ENCODE data around the gene SOCS2.
"Not testable (repeated sequence)": the region's sequence is repeated elsewhere in the genome, so short reads cannot be mapped to it uniquely, and the experiment has no call there.

The SOCS2 gene

DNA sequence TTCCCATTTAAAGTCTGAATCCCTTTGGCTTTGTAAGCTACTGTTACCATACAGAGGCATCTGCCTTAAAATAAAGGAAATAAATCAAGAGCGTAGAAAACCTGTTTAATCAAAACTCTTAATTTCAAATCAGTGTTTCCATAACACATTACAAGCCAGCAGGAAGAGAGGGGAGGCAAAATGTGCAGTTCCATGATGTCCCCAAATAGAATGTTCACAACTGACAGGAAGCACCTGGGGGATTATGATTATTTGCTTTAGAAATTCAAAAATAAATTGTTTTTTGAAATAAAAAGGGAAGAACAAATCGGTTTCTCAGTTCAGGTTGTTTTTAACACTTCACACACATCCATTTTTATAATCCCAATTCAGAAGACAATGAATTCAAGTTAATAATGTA lies 21.4 kb downstream of the SOCS2 start:
- no peak for DNase-seq (ENCODE audit: low spot score)

DNA sequence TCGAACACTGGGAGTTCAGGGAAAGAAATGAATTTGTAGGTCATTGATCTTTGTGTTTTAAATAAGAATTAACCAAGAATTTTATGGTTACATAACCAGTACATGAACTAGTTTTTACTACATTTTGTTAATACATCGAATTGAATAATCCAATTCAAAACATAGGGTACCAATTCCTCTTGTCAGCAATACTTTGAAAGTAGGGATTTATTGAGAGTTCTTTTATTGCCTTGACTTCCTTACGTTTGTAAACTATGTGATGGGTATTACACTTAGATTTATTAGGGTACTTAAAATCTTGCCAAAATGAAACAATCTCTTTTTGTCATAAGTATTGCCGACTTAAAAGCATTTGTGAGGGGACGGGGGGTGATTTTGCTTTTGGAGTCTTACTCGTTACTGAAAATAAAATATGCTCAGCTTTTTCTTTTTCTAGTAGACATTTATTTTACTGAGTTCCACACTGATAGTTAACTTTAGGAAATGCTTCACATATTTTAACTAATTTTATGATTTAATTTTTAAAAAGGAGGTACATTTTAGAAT lies 22.4 kb downstream of the SOCS2 start:
- no peak for DNase-seq (ENCODE audit: low spot score)

DNA sequence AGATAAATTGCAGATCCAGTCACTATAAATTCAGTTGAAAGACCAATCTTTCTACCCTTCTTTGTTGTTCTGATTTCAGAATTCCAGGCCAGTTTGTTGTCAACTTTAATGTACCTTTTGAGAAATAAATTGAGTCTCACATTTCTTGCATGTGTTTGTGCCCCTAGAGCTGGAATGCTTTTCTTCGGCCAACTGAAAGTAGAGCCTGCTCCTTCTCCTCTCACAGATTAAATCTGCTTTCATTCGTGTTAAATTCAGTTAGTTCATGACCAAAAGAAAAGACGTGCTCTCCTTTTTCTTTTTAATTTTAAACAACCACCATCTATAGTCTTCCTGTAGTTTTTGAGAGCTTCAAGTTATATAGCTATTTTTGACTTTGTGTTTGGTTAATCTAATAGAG lies 22.9 kb downstream of the SOCS2 start:
- no peak for DNase-seq (ENCODE audit: low spot score)

DNA sequence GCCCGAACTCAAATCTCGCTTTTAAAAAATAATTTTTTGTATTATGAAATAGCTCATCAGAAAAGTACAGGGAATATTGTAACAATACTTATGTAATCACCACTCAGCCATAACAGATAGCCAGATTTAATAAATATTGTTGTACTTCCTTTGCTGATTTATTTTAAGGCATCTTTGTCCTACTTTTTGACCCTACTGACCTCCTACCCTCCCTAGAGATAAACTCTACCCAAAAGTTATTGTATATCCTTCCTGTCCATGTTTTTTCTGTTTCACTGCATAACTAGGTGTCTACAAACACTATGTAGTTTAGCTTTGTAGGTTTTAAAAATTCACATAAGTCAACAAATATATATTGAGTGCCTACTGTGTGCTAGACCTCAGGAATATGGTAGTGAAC lies 25.1 kb downstream of the SOCS2 start:
- no peak for DNase-seq (ENCODE audit: low spot score)

DNA sequence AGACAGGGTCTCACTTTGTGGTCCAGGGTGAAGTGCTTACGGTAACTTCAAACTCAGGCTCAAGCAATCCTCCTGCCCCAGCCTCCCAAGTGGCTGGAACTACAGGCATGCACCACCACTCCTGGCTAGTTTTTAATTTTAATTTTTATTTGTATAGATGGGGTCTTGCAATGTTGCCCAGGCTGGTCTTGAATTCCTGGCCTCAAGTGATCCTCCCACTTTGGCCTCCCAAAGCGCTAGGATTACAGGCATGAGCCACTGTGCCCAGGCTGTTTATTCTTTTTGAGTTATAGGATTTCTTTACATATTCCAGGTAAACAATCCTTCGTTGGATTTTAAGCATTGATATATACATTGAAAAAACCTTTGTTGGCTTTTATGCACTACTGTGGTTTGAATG lies 26.7 kb downstream of the SOCS2 start:
- no peak for DNase-seq (ENCODE audit: low spot score)

DNA sequence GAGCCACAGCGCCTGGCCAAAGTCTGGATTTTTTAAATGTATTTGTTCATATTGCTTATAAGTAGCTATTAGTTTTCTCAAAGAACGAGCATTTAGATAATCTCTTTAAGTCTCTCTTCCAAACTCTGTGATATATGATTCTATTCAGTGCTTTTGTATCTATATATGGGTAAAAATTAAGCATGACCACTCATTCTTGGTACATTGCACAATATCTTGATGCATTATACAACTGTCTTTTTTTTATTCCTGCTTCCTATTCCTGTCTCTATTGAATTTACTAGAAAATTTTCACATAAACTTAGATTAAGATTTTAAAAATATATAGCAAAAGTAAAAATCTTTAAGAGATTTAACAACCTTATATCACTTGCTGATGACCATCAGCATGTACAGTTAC lies 29.1 kb downstream of the SOCS2 start:
- no peak for DNase-seq (ENCODE audit: low spot score)

DNA sequence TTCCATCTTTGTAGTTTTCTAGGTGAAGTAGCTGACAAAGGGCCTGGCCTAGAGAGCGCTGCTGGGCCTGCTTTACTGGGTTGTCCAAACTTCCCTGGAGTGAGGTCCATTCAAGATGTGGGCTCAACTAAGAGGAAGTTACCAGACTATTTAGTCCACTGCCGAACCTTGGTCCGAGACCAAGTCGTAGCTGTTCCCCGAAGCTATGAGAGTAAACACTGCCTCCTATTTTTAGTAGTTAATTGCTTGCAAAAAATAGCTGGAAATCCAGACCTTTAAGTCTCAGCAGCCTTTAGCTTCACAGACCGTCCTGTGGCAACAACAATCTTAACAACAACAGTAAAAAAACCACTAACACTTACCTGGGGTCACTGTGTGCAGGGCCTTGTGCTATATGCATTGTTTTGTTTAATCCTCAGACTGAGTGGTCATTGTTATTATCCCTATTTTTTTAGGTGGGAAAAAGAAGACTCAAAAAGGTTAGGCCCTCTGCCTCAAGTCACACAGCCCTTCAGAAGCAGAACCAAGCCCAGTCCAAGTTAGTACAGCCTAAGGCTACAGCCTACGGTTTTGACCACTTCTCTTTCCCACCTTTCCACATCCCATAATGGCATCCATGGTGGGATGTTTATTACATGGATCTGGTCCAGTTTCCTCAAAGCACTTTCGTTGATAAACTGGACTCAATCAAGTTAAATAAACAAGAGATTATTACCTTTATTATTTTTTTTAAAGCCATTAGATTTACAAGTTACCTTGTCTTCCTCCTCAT lies 30.6 kb downstream of the SOCS2 start:
- no peak for DNase-seq (ENCODE audit: low spot score)

DNA sequence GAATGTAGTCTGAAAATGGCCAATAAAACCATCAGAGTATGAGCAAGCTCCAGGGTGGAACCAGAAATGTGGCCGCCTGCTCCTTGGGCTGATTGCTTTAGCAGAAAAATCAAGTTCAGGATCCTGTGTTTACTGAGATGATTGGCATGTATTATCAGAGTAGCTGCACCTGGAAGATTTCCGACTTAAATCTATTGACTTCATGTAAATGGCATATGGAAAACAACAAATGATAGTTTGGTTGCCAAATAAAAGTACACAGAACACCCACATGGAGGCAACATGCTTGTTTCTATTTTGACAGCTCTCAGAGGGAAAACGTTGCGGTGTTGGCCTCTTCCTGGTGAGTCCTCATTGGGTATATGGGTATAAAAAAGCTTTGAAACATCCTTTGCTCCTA lies 31.3 kb downstream of the SOCS2 start:
- DNase-seq (ENCODE audit: low spot score): no peak

DNA sequence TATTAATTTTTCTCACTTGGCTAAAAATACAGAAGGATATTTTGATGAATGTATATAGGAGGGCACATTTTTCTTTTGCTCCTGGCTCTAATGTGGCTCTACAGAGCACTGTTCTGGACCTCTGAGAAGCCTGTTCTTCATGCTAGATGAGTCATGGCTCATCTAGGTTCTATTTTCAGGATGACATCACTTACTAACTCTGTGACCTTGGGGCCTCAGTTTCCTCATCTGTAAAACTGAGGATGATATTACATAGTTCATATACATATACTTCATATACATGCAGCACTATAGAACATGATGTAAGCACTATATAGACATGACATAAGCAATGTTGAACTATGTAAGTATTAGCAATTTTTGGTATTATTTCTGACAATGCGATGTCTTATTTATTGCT lies 35.8 kb downstream of the SOCS2 start:
- DNase-seq (ENCODE audit: low spot score): no peak

DNA sequence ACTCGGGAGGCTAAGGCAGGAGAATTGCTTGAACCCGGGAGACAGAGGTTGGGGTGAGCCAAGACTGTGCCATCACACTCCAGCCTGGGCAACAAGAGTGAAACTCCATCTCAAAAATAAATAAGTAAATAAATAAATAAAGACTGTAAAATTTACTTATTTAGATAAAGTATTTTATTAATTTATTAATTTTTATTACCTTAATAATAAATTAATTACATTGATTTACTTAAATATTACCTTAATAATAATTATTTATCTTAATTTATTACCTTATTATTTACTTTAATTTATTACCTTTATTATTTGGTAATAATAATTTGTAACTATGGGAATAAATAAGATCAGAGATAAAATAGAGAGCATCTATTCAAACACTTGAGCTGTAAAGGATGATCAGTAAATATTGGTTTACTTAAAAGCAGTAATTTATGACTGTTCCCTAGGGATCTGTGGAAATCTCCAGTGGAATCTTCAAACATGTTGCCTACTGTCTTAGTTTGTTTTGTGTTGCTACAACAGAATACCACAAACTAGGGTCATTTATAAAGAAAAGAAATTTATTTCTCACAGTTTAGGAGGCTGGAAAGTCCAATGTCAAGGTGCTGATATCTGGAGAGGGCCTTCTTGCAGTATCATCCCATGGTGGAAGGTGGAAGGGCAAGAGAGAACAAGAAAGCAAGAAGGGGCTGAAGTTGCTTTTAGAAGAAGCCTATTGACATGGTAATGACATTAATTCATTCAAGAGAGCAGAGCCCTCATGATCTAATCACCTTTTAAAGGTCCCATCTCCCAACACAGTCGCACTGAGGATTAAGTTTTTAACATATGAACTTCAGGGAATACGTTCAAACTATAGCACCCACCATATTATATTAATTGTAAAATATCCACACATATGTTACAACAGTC lies 37.1 kb downstream of the SOCS2 start:
- DNase-seq (ENCODE audit: low spot score): no peak

DNA sequence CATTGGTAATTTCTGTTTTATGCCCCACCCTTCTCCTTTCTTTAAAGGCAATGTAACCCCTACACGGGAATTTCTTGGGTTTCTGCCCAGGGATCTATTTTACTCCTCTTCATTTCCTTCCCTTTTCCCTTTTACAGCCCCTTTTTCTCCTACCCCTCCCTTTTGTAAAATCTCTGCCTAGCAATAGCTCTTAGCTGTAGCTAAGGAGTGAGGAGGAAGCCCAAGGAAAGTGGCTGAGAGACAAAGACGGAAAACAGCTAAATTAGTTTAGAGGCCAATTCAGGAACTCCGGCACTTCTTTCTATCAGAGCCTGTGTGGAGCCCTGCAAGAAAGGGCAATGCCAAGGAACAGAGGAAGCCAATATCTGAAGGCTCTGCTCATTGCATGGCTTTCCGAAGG lies 40.3 kb downstream of the SOCS2 start:
- DNase-seq (ENCODE audit: low spot score): no peak

DNA sequence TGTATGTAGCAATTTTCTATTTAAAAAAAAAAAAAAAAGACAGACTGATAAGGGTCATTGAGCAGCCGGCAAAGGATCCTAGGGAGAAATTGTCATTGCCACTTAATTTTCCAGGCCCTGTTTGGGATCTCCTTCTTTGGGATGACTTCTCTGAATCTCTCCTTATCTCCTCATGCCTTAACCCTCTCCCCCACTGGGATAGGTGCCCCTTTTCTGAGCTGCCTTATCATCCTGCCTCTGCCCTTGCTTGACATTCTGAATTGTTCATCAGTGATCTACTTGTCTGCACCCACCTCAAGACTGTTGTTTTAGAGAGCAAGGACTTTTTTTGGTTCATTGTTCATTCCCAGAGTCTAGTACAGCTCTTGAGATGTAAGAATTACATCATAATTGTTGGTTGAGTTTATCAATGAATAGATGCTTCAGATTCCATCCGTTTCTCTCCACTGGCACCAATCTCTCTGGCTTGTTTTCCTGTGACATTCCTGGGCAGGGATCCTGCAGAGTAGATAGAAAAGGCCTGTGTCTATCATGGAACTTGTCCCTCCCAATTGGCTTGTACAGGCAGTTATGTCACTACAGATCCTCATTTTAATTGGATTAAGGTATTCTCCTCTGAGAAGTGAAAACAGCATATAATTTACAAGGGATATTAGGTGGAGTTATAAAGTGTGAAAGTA lies 42.6 kb downstream of the SOCS2 start:
- DNase-seq (ENCODE audit: low spot score): no peak

DNA sequence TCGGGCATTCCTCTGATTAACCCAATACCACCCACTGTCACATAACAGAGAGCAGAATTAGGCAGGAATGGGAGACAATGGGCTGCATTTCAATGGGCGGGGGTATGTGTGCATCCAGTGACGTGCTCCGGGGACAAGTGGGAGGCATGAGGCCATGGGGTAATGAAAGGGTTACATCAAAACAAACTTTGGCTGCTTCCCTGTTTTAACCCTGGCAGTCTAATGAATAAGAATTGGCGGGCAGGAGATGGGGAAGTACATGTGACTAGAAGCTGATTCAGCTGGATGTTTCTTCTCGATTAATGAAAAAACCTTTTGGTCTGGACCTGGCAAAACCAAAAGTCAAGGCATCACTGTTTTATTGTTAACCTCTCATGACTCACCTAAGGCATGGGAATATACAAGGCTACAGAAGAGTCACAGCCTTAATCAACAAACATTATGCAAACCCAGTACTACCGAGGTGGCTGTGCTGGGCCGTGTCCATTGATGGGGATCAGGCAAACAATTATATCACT lies 44.2 kb downstream of the SOCS2 start:
- no peak for DNase-seq (ENCODE audit: low spot score)

DNA sequence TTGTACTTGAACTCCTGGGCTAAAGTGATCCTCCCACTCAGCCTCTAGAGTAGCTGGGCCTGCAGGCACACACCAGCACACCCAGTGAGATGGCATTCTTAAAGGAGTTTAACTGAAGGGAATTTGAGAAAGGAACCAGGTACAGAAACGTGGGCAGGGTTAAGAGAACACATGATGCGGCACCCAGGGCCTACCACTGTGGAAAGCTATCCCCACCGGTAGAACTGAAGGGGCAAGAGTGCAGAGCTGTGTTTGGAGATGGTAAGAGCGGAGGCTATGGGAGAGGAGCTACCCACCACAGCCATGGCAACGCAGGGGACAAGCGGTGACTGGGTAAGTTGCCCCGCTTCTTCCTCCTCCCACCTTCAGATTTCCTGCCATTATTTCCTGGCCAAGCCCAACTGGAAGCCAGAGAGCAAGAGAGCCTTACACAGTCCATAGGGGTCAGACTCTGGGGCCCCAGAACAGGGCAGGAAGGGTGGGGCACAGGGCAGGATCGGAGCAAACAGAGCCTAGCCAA lies 46.5 kb downstream of the SOCS2 start:
- DNase-seq (ENCODE audit: low spot score): no peak

DNA sequence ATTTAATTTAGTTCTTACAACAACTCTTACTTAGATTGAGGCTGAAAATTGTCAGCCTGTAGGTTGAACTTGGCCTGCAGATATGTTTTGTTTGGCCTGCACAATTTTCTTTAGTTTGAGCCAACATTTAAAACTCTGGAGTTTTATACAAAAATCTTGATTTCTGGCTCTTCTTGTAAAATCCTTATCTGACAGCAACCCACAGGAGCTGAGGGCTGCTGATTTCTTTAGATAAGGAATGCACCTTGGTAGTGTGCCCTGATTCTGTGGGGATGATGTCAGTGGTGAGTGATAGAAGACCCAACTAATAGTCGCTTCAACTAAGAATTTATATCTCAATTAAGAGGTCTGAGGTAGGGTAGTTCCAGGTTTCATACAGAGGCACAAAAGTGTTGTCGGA lies 49.5 kb downstream of the SOCS2 start:
- no peak for DNase-seq (ENCODE audit: low spot score)

DNA sequence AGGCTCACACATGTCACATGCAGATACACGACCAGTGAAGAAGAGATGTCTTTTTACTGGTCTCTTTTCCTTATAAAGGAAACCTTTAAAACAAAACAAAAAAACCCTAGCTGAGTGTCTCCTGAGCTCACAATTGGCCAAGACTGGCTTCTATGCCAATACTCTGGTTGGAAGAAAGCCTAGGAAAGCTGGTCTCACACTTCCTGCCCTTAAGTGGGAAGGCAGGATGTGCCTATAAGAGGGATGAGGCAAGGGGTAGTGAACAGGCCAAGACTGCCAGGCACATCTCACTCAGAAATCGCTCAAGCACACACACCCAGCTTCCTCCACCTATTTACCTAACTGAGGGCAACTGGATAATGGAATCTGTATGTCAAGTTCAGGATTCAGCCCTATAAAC lies 50.0 kb downstream of the SOCS2 start:
- DNase-seq (ENCODE audit: low spot score): no peak

DNA sequence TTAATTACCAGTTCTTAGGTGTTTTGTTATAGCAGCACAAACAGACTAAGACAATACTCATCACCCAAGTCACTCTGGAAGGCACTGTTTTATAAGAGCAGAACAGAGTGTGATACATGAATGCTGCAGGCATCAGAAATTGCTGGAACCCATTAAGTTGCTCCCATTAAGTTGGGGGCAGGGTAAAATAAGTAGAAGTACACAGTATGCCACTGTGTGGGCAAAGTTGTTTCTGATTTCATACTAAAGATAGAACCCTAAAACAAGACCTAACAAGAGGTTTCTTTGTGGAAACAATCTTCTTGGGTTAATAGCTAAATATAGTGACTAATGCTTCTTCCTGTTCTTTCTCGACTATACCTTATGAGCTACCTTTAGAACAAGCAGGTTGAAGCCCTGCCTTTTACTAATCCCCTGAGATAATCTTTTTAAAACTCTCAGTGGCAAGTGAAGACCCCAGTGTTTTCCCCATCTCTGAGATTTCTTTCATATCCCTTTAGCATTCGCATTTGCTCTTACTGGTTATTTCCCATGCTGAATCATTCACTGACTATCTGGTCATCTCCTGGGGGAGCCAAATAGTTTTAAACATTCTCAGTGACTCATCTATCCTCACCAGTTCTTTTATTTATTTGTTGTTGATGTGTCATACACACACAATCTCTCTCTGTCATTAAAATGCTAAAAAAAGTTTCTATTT lies 52.3 kb downstream of the SOCS2 start:
- no peak for DNase-seq (ENCODE audit: low spot score)

DNA sequence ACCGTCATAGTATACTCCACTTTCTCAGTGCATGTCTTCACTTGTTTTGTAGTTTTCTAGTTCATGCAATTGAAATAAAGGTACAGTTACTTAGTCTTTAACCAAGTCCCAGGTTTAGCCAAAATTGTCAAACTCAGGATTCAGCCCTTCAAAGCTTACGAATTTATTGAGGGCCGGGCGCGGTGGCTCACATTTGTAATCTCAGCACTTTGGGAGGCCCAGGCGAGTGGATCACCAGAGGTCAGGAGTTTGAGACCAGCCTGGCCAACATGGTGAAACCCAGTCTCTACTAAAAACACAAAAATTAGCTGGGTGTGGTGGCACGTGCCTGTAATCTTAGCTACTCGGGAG lies 52.8 kb downstream of the SOCS2 start:
- DNase-seq (ENCODE audit: low spot score): not testable (repeated sequence)

DNA sequence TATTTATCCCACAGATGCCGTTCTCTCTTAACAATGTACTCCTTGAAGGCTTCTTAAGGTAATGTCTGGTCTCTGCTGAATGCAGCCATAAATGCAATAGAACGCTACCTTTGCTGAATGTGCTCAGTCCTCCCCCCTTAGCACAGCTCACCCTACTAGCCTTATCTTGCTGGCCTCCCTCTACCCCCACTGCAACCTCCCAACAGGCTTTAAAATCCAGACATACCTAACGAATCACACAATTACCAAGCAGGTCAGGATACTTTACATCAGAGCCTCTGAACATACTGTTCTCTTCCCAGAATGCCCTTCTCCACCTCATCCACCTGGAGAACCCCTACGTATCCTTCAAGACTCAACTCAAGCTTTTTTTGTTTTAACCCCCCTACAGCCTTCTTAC lies 53.7 kb downstream of the SOCS2 start:
- no peak for DNase-seq (ENCODE audit: low spot score)
